ENCODE data around the gene CMTR1. TPM values are rescaled to one million over a fixed set of nuclear protein-coding genes. Genes with fewer than 3 reads are reported as not detected.

Gene CMTR1
- total and polyA plus RNA-seq, 10 donors = 19.4 to 62.4 (median 45.3) TPM

- WGBS, 5 donors = 72 to 79% (median 76%) methylated on average over 7 of the region's 7 CpGs
- H3K4me1 ChIP-seq = peaks cover 0 to 12% (median 7%) of the 10 kb centered on the region in 6 donors
- intact Hi-C loops (cut with DNase I; ENCODE audit: low total_unique reads) = no loop called here
- TF ChIP-seq POLR2AphosphoS5 (IDR thresholded peaks at IDR 0.05) (no peak), POLR2A (IDR thresholded peaks at IDR 0.05) (no peak), CTCF (IDR thresholded peaks at IDR 0.05 in 8 of 11, conservative IDR thresholded peaks at IDR 0.05 in 3 of 11) (no peak)
- no peak for DNase-seq
- H3K36me3 ChIP-seq = peaks cover 0 to 100% (median 77%) of the 10 kb centered on the region in 6 donors
- H3K27me3 ChIP-seq (replicated peaks in 1 of 7) = no peaks in the 10 kb centered on the region
- H3K4me3 ChIP-seq = no peak overlapping the region
- no peak overlapping the region for H3K27ac ChIP-seq
- no peaks in the 10 kb centered on the region for H3K9me3 ChIP-seq
These were observed 48.0 kb downstream of the CMTR1 start for GRCh38 chr6:37480951-37481534.

GRCh38 chr6:37481711-37482605, 48.9 kb downstream of the CMTR1 start:
- TF ChIP-seq POLR2A (IDR thresholded peaks at IDR 0.05) (no peak), POLR2AphosphoS5 (IDR thresholded peaks at IDR 0.05) (no peak), CTCF (IDR thresholded peaks at IDR 0.05 in 8 of 11, conservative IDR thresholded peaks at IDR 0.05 in 3 of 11) (no peak)
- peaks cover 0 to 97% (median 69%) of the 10 kb centered on the region in 6 donors for H3K36me3 ChIP-seq
- no peak for DNase-seq
- no peaks in the 10 kb centered on the region for H3K9me3 ChIP-seq
- 83 to 87% (median 84%) methylated on average over 15 of the region's 15 CpGs for WGBS, 5 donors
- H3K27ac ChIP-seq = no peak overlapping the region
- no peaks in the 10 kb centered on the region for H3K27me3 ChIP-seq (replicated peaks in 1 of 7)
- H3K4me1 ChIP-seq = peaks cover 0 to 12% (median 8%) of the 10 kb centered on the region in 6 donors
- no peak overlapping the region for H3K4me3 ChIP-seq
- intact Hi-C loops (cut with DNase I; ENCODE audit: low total_unique reads) = no loop called here

- no peak for TF ChIP-seq POLR2A (IDR thresholded peaks at IDR 0.05)
- TF ChIP-seq POLR2AphosphoS5 (IDR thresholded peaks at IDR 0.05) = peak in 1 of 3 donors; percentile 25
- no peak for TF ChIP-seq CTCF (IDR thresholded peaks at IDR 0.05 in 8 of 11, conservative IDR thresholded peaks at IDR 0.05 in 3 of 11)
- H3K4me1 ChIP-seq = peaks cover 0 to 20% (median 10%) of the 10 kb centered on the region in 6 donors
- no peak overlapping the region for H3K4me3 ChIP-seq
- no peak for DNase-seq
- H3K9me3 ChIP-seq = no peaks in the 10 kb centered on the region
- intact Hi-C loops (cut with DNase I; ENCODE audit: low total_unique reads) = no loop called here
- 77 to 91% (median 87%) methylated on average over 10 of the region's 10 CpGs for WGBS, 5 donors
- no peak overlapping the region for H3K27ac ChIP-seq
- peaks cover 0 to 89% (median 62%) of the 10 kb centered on the region in 6 donors for H3K36me3 ChIP-seq
- H3K27me3 ChIP-seq (replicated peaks in 1 of 7) = no peaks in the 10 kb centered on the region
These were observed 49.7 kb downstream of the CMTR1 start for GRCh38 chr6:37482606-37483251.

Data from spleen (tissue), 11 donors.